SK-N-SH treated with all-trans-retinoic acid at 6 μM for 48 hours (cell line): ENCODE results near the gene GGACT.

Experiments
- SNAI2 ChIP-seq: fragments of 250-450 bp; sonication (Bioruptor Pico); IDR thresholded peaks from 2 replicates; pipeline ENCODE4 v1.5.0; 2020; ENCODE audit warnings: mild to moderate bottlenecking, moderate library complexity
- ZFP30 ChIP-seq: fragments of 450-650 bp; formaldehyde crosslinking; IDR thresholded peaks from 2 replicates; pipeline ENCODE4 v1.5.0; 2022; ENCODE audit warnings: mild to moderate bottlenecking, moderate library complexity
- TF ChIP-seq, protein P1 (sequence below): fragments of 250-450 bp; sonication (Bioruptor Pico); IDR thresholded peaks from 2 replicates; pipeline ENCODE4 v1.8.0; 2020; ENCODE audit warnings: mild to moderate bottlenecking, moderate library complexity, borderline replicate concordance

DNA sequence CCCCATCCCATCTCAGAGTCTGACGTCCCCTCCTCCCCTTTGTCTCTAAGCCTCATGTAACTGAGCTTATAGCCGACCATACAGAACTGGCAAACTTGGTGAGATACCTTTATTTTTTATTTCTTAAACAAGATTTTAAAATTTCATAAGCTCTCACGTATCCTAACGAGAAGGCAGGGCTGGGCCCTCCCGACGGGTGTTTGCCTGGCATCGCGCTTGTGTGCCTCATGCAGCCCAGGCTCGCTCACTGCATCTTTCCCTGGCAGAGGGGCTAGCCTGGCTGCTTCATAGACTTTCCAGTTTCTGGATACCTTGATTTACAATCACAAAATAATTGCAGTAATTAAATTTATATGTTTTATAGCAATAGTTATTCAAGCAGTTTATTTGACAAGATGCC lies 69.0 kb downstream of the GGACT start:
- TF ChIP-seq ZFP30 (CRISPR knock-in tag) (no peak), SNAI2 (CRISPR knock-in tag) (no peak)
- TF ChIP-seq, protein P1, sequence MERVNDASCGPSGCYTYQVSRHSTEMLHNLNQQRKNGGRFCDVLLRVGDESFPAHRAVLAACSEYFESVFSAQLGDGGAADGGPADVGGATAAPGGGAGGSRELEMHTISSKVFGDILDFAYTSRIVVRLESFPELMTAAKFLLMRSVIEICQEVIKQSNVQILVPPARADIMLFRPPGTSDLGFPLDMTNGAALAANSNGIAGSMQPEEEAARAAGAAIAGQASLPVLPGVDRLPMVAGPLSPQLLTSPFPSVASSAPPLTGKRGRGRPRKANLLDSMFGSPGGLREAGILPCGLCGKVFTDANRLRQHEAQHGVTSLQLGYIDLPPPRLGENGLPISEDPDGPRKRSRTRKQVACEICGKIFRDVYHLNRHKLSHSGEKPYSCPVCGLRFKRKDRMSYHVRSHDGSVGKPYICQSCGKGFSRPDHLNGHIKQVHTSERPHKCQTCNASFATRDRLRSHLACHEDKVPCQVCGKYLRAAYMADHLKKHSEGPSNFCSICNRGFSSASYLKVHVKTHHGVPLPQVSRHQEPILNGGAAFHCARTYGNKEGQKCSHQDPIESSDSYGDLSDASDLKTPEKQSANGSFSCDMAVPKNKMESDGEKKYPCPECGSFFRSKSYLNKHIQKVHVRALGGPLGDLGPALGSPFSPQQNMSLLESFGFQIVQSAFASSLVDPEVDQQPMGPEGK (CRISPR knock-in tag) = no peak
